Measurements from ENCODE around the gene HEATR5A. TPM values are rescaled to one million over a fixed set of nuclear protein-coding genes. Genes with fewer than 3 reads are reported as not detected.
A peak's percentile ranks its signal among the peaks of the same experiment; 100 is the strongest.

Gene HEATR5A
- total and polyA plus RNA-seq, 10 of the 15 experiments (the other 5 are each of a cell fraction or from before 2014, with no cell fraction given): 5.1 to 37.1 (median 13.8) TPM

DNA sequence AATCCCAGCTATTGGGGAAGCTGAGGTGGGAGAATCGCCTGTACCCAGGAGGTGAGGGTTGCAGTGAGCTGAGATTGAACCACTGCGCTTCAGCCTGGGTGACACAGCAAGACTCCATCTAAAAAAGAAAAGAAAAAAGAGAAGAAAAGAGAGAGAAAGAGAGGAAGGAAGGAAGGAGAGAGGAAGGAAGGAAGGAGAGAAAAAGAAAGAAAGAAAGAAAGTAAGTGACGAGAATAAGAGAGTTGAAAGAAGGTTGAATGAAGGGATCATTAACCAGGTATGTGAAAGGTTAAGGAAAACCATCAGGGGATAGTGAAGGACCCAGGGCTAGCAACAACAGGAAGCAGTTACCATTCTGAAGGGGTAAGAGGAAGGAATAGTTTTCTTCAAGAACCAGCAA, 41.2 kb upstream of the HEATR5A start:
- intact Hi-C loops (cut with micrococcal nuclease; ENCODE audit: unreplicated experiment): no loop called here
- TF ChIP-seq TCF7 (IDR thresholded peaks at IDR 0.05; ENCODE audit: borderline replicate concordance): no peak
- TF ChIP-seq CHD1 (IDR thresholded peaks at IDR 0.05; ENCODE audit: low read depth, low read length): no peak
- 0 out of 2 replicates have a peak, but pooled peaks have one; percentile 35 for TF ChIP-seq FOXK2 (IDR thresholded peaks at IDR 0.05)
- no peak for TF ChIP-seq MEF2B (IDR thresholded peaks at IDR 0.05; ENCODE audit: partially characterized antibody, poor library complexity, severe bottlenecking)
- no peak for TF ChIP-seq ZBED1 (IDR thresholded peaks at IDR 0.05; ENCODE audit: borderline replicate concordance)
- SMC1A ChIA-PET (ENCODE audit: uncharacterized antibody, unreplicated experiment): interaction anchor here (1.1 kb wide), 1 partner anchor 24 kb away, joined by 3 read pairs; no protein-coding TSS in a partner anchor
- in situ Hi-C loops (cut with MboI): no loop called here
- RAD21 ChIA-PET (ENCODE audit: unreplicated experiment): no interaction called here
- BruUV-seq (replicated peaks): no TSS peak
- DNase-seq (ENCODE audit: low read depth, low spot score): no peak
- H3K9ac ChIP-seq (ENCODE audit: control insufficient read depth, insufficient read depth, low read length): no peak overlapping the region
- no peaks in the 10 kb centered on the region for H3K27me3 ChIP-seq (replicated peaks in 1 of 2; ENCODE audit: control insufficient read depth in 2 of 2, insufficient read depth in 2 of 2, low read length in 1 of 2)
- H2AFZ ChIP-seq (ENCODE audit: control insufficient read depth, low read depth, low read length): peak overlapping the region; percentile 29; the same call in 1 of the 2 replicates
- H4K20me1 ChIP-seq (ENCODE audit: control insufficient read depth, insufficient read depth): no peaks in the 10 kb centered on the region
- no peak overlapping the region for H3K4me3 ChIP-seq
- no peak for ATAC-seq
- H3K9me3 ChIP-seq (replicated peaks; ENCODE audit: control insufficient read depth, insufficient read depth, low read length): no peaks in the 10 kb centered on the region
- 63% methylated on average over 3 of the region's 3 CpGs for WGBS (ENCODE audit: insufficient coverage, insufficient replicate concordance, low lambda C conversion rate, missing lambda C conversion rate)
- no peaks in the 10 kb centered on the region for H3K36me3 ChIP-seq (ENCODE audit: control insufficient read depth in 2 of 2, insufficient read depth in 2 of 2, low read length in 1 of 2)
- no peak for FAIRE-seq
- no peak overlapping the region for H3K27ac ChIP-seq (ENCODE audit: control insufficient read depth, insufficient read depth)
- POLR2A ChIA-PET: no interaction called here
- no peak overlapping the region for H3K4me2 ChIP-seq (ENCODE audit: control insufficient read depth, insufficient read depth)
- H3K4me1 ChIP-seq (ENCODE audit: control insufficient read depth, insufficient read depth, low read length): no peaks in the 10 kb centered on the region; the same call in 1 of the 2 replicates
- CTCF ChIA-PET: interaction anchor here (1.1 to 1.2 kb wide), 2 partner anchors 783 to 793 kb away, joined by 3 to 4 read pairs; no protein-coding TSS in a partner anchor
- peaks cover 6% of the 10 kb centered on the region for H3K79me2 ChIP-seq (ENCODE audit: control insufficient read depth, insufficient read depth, low read length)
